Activated effector memory CD4-positive, alpha-beta T cell treated with Interleukin-2 at 50 U/mL for 16 hours (primary cell): ENCODE results near the gene TAF1C.
A peak's percentile ranks its signal among the peaks of the same experiment; 100 is the strongest.

ENCODE experiments used
- DNase-seq: peaks from one replicate; pipeline ENCODE4 v3.0.0-alpha.2; 2020

Gene TAF1C

GRCh38 chr16:84182680-84183571 is 3.9 kb downstream of the TAF1C start:
- DNase-seq: no peak

GRCh38 chr16:84182104-84182503 is 4.8 kb downstream of the TAF1C start:
- no peak for DNase-seq

- DNase-seq: no peak
Measured at GRCh38 chr16:84181144-84181915, 5.5 kb downstream of the TAF1C start.

DNA sequence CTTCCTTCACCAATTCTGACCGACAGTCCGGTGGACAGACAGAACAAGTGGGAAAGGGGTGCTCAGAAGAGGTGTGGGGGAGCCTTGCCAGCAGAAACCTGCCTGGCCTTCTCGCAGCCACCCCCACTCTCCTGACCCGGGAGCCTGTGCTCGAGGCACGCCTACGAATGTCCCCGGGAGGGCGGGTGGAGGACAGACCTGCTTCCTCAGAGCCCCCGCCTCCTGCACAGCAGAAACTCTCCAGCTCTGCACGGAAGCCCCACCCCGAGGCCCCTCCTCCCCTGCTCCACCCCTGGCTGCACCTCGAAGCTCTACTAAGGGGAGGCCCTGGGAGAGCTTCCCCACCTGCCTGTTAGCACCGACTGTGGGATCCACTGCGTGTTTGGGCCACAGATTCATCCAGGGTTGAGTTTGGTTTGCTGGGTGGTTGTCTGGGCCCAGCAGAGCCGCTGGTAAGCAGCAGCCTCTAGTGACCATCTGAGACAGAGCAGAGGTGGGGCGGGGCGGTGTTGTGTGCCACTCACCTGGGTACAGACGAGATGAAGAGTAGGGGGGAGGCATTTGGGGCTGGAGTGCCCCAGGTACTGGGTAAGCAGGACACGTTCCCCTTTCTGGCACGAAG is 6.2 kb downstream of the TAF1C start:
- no peak for DNase-seq

DNA sequence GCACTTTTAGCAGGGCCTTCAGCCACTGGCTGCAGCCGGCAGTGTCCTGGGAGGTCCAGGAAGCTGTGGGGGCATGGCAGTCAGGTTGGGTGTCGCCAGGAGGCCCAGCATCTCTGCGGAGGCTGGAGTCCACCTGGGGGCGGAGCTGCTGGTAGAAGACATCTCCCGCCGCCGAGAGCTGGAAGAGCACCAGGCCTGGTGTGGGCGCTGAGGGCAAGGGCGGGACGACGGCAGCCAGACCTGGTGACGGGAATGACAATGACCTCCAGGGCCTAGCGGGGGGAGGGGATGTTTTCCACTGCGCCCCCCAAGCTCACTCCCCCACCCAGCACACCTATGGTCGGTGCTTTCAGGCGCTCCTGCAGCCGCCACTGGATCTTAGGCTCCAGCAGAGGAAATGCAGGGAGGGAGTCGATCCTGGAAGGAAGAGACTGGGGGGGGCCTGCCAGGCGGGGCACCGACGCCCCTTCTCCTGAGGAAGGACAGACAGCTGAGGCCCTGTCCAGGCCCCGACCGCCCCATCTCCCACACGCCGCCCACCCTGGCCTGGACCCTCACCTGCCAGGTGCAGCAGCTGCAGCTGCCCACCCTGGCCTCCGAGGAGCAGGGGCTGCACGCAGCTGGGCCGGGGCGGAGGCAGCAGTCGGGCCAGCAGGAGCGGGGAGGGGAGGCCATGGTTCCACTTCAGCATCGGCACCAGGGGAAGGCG is 7.1 kb downstream of the TAF1C start:
- DNase-seq: no peak

DNA sequence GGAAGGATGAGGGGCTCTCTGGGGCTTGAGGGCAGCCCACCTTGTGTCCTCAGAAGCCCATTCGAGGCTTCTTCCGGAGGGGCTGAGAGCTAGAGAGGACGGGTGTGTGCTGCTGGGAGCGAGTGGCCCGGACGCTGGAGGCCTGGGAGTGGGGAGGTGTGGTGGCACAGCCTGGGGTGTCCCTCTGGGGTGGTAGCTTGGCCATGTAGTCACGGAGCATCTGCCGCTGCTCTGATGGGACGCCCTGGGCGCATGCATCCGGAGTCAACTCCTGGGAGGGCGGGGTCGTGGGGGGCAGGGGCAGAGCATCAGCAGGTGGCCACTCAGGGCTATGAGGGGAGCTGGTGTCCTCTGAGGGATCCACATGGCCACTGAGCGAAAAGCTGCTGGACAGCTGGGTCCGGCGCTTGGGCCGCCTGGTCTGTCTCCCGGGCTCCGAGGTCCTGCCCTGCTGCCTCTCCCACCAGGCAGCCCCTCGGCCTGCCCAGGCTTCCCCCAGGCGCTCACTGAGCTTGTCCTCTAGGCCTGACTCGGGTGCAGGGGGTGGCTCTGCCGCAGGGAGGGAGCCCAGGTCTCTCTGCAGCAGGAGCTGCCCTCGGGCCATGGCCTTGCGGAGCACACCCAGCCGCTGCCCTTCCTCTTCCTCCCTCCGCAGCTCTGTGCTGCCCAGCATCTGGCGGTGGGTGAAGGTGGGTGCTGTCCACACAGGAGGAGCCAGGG is 7.8 kb downstream of the TAF1C start:
- DNase-seq: no peak

GRCh38 chr16:84178146-84178765 is 8.6 kb downstream of the TAF1C start:
- no peak for DNase-seq

GRCh38 chr16:84177741-84178073 is 9.2 kb downstream of the TAF1C start:
- DNase-seq: no peak

GRCh38 chr16:84176192-84177053 is 10.4 kb downstream of the TAF1C start:
- DNase-seq: no peak

DNA sequence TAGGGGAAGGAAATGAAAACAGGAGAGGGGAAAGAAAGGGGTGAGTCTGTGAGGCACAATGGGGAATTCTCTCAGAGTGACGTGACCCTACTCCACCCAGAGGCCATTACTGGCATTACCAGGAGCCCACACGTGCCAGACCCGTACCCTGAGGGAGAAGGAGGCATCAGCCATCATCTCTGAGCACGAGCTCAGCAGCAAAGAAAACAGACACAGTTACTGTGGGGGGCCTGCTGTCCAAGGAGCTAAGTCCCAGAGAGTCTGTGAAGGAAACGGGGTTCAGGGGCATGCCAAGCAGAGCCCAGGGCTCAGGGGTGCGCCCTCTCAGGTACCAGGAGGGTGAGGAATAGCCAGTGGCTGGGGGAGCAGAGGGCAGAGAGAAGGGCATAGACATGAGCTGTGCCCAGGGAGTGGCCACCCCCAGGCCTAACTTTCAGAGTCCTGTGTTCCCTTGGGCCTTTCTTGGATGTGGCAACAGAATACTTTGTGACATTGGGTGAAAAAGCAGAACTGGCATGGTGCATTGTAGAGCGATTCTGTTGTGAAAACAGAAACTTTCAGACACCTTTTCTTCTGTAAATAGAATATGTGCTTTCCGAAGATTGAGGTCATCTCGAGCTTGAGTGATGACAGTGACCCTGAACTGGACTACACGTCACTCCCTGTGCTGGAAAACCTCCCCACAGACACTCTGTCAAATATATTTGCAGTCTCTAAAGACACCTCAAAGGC is 11.3 kb downstream of the TAF1C start:
- peak; percentile 25 for DNase-seq

- no peak for DNase-seq
Measured at GRCh38 chr16:84174396-84174795, 12.5 kb downstream of the TAF1C start.

DNA sequence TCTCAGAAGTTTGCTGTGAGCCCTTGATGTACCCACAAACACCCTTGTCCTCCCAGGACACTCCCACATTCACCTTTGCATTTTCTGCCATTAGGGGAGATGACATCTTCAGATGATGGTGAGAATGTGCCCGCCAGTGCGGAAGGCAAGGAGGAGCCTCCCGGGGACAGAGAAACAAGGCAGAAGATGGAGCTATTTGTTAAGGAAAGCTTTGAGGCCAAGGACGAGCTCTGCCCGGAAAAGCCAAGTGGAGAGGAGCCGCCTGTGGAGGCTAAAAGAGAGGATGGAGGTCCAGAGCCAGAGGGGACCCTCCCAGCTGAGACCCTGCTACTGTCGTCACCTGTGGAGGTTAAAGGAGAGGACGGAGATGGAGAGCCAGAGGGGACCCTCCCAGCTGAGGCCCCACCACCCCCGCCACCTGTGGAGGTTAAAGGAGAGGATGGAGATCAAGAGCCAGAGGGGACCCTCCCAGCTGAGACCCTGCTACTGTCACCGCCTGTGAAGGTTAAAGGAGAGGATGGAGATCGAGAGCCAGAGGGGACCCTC is 17.0 kb downstream of the TAF1C start:
- no peak for DNase-seq

DNA sequence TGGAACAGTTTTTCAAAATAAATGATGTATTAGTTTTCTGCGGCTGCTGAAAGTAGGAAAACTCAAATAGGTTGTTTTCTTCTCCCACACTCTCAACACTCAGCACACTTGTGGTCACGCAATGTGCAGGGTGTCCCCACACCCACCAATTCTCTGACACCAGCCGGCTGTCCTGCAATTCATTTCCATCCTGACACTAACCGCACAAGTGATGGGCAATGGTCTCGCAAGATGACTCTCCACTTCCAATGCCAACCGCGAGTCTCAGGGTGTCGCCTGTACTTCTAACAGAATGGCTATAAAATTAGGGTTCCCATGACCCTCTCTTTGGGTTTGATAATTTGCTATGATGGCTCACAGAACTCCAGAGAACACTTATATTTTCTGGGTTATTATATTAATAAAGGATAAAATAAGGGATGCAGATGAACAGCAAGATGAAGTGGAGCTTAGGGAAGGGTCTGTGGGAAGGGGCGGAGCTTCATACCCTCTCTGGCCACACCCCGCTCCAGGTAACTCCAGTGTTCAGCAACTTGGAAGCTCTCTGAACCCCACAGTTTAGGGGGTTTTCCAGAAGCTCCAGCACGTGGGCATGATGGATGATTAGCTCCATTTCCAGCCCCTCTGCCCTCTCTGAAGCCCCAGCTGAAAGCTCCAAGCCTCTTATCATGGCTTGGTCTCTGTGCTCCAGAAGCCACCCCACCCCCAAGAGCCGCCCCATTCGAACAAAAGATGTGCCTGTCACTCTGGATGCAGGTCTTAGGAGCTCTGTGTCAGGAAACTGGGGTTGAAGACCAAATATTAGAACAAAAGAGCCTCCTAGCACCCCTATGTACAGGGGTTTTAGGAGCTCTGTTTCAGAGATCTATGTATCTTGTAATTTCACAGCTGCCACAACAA is 19.8 kb downstream of the TAF1C start:
- DNase-seq: no peak

- no peak for DNase-seq
Measured at GRCh38 chr16:84165746-84166145, 21.1 kb downstream of the TAF1C start.

DNA sequence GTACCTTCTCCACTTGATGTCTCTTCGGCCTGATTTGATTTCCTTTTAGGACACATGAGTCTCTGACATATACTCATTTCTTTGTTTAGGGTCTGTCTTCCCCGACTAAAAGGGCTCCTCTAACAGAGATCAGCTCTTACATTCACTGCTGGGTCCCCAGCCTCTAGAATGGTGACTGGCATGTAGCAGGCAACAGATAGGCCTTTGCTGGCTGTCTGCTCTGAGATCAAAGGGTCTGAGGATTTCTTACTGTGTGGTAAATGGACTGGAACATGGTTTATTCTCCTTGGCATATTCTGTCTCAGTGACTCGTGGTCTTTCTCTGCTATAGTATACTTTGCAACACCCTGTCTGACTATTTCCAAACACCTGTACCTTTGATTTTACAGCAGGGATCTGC is 25.1 kb downstream of the TAF1C start:
- DNase-seq: no peak

DNA sequence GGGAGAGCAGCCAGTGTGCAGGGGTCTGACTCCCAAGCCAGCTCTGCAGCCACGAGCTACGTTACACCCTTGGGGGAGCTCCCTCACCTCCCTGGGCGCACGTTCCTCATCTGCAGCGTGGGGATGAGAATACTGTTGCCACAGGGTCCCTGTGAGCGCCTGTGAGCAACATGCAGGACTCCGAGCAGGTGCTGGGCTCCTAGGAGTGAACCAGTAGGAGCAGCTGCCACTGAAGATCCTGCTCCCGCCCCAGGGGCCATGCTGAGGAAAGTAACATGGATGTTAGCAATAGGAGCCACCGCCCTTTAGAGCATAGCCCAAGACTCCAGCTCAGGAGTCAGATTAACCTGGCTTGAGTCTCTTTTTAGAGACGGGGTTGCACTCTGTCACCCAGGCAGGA is 25.8 kb downstream of the TAF1C start:
- no peak for DNase-seq

DNA sequence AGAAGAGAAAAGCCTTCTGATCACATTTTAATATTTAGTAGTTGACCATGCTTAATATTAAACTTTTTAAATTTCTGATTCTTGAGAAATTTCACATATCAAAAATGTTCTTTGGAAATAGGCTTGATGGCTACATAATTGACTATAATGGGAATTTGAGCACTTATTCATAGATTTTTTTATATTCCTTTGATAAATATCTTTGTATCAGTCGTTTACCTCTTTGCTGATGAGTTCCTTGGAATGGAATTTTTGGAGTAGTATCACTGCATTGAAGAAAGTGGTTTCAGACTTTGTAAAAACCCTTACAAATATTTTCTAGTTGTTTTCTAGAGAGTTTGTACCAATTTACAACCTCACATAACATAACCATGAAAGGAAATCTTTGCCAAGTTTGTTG is 27.1 kb downstream of the TAF1C start:
- no peak for DNase-seq

GRCh38 chr16:84159007-84159406 is 27.9 kb downstream of the TAF1C start:
- no peak for DNase-seq

DNA sequence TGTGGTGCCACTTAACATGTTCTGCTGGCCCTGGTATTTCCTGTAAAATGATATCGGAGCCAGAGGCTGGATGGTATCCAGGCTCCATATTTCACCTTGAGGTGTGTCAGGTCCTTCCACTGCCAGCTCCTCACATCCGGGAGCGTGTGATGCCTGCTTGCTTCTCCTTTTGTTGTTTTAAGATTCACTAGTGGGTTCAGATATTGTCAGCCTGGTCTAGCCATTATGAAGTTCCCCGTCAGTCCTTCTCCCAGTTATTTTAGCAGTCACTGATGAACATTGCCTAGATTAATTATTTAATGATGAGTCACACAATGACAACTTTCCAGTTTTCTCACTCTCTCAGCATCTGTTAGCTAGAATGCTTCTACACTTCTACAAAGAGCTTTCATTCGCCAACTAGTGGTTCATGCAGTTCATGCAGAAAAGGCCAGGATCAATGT is 30.5 kb downstream of the TAF1C start:
- no peak for DNase-seq
